Measurements from ENCODE around the gene SPO11.

The SPO11 gene

GRCh38 chr20:57372157-57372556 lies 42.6 kb downstream of the SPO11 start:
- Histone ChIP-seq H3K27me3 (ENCODE audit: low read depth, low read length) (no peaks in the 10 kb centered on the region), H3K4me3 (ENCODE audit: low read length) (no peak overlapping the region), H4K20me1 (ENCODE audit: insufficient read depth, low read length) (0 out of 2 replicates have a peak, but pooled peaks cover 10% of the 10 kb centered on the region), H3K9ac (ENCODE audit: low read length) (no peak overlapping the region), H2AFZ (ENCODE audit: low read depth, low read length) (no peak overlapping the region), H3K4me2 (ENCODE audit: low read length) (no peak overlapping the region), H3K9me3 (ENCODE audit: insufficient read depth, low read length) (no peaks in the 10 kb centered on the region), H3K79me2 (ENCODE audit: low read length) (no peaks in the 10 kb centered on the region), H3K4me1 (ENCODE audit: low read length) (no peaks in the 10 kb centered on the region), H3K36me3 (replicated peaks; ENCODE audit: low read depth, low read length) (peaks cover 90% of the 10 kb centered on the region), H3K27ac (ENCODE audit: low read length) (no peak overlapping the region)
- TF ChIP-seq, protein P1, sequence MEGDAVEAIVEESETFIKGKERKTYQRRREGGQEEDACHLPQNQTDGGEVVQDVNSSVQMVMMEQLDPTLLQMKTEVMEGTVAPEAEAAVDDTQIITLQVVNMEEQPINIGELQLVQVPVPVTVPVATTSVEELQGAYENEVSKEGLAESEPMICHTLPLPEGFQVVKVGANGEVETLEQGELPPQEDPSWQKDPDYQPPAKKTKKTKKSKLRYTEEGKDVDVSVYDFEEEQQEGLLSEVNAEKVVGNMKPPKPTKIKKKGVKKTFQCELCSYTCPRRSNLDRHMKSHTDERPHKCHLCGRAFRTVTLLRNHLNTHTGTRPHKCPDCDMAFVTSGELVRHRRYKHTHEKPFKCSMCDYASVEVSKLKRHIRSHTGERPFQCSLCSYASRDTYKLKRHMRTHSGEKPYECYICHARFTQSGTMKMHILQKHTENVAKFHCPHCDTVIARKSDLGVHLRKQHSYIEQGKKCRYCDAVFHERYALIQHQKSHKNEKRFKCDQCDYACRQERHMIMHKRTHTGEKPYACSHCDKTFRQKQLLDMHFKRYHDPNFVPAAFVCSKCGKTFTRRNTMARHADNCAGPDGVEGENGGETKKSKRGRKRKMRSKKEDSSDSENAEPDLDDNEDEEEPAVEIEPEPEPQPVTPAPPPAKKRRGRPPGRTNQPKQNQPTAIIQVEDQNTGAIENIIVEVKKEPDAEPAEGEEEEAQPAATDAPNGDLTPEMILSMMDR (IDR thresholded peaks at IDR 0.05; ENCODE audit: low read depth, low read length), result no peak
- TF ChIP-seq EZH2phosphoT487 (IDR thresholded peaks at IDR 0.05; ENCODE audit: low read depth), result no peak

GRCh38 chr20:57372581-57373350 lies 43.2 kb downstream of the SPO11 start:
- Histone ChIP-seq H3K36me3 (replicated peaks; ENCODE audit: low read depth, low read length) (peaks cover 94% of the 10 kb centered on the region), H2AFZ (ENCODE audit: low read depth, low read length) (no peak overlapping the region), H3K79me2 (ENCODE audit: low read length) (no peaks in the 10 kb centered on the region), H4K20me1 (ENCODE audit: insufficient read depth, low read length) (0 out of 2 replicates have a peak, but pooled peaks cover 15% of the 10 kb centered on the region), H3K4me3 (ENCODE audit: low read length) (no peak overlapping the region), H3K4me1 (ENCODE audit: low read length) (no peaks in the 10 kb centered on the region), H3K27me3 (ENCODE audit: low read depth, low read length) (no peaks in the 10 kb centered on the region), H3K4me2 (ENCODE audit: low read length) (no peak overlapping the region), H3K9ac (ENCODE audit: low read length) (no peak overlapping the region), H3K9me3 (ENCODE audit: insufficient read depth, low read length) (no peaks in the 10 kb centered on the region), H3K27ac (ENCODE audit: low read length) (no peak overlapping the region)
- TF ChIP-seq, protein P1 (IDR thresholded peaks at IDR 0.05; ENCODE audit: low read depth, low read length), result no peak
- no peak for TF ChIP-seq EZH2phosphoT487 (IDR thresholded peaks at IDR 0.05; ENCODE audit: low read depth)

DNA sequence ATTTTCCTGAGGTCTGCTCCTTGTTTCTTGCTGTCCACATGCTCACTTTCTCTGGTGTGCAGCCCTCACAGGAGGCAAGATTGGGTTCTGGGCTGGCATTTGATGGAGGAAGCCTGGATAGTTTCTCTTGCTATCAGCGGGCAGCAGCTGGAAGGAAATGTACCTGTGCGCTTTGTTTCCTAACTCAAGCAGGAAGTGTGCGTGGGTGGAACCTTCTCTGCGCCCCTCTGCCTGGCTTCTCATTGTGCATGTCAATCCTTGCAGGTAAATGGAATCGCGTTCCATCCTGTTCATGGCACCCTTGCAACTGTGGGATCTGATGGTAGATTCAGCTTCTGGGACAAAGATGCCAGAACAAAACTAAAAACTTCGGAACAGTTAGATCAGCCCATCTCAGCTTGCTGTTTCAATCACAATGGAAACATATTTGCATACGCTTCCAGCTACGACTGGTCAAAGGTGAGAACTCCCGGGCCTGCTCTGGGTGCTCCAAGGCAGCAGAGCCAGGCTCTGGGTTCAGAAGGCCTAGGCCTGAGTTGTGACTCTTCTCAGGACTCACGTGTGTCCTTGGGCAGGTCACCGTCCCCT lies 44.8 kb downstream of the SPO11 start:
- Histone ChIP-seq H3K27ac (ENCODE audit: low read length) (no peak overlapping the region), H3K36me3 (replicated peaks; ENCODE audit: low read depth, low read length) (peaks cover 96% of the 10 kb centered on the region), H3K4me3 (ENCODE audit: low read length) (no peak overlapping the region), H3K79me2 (ENCODE audit: low read length) (no peaks in the 10 kb centered on the region), H3K9ac (ENCODE audit: low read length) (no peak overlapping the region), H3K9me3 (ENCODE audit: insufficient read depth, low read length) (no peaks in the 10 kb centered on the region), H3K4me1 (ENCODE audit: low read length) (no peaks in the 10 kb centered on the region), H3K27me3 (ENCODE audit: low read depth, low read length) (no peaks in the 10 kb centered on the region), H4K20me1 (ENCODE audit: insufficient read depth, low read length) (0 out of 2 replicates have a peak, but pooled peaks cover 15% of the 10 kb centered on the region), H3K4me2 (ENCODE audit: low read length) (no peak overlapping the region), H2AFZ (ENCODE audit: low read depth, low read length) (no peak overlapping the region)
- TF ChIP-seq, protein P1 (IDR thresholded peaks at IDR 0.05; ENCODE audit: low read depth, low read length), result no peak
- TF ChIP-seq EZH2phosphoT487 (IDR thresholded peaks at IDR 0.05; ENCODE audit: low read depth), result no peak

GRCh38 chr20:57374931-57375651 lies 45.5 kb downstream of the SPO11 start:
- H3K27me3 ChIP-seq (ENCODE audit: low read depth, low read length), result no peaks in the 10 kb centered on the region
- peaks cover 96% of the 10 kb centered on the region for H3K36me3 ChIP-seq (replicated peaks; ENCODE audit: low read depth, low read length)
- no peak for TF ChIP-seq EZH2phosphoT487 (IDR thresholded peaks at IDR 0.05; ENCODE audit: low read depth)
- TF ChIP-seq, protein P1 (IDR thresholded peaks at IDR 0.05; ENCODE audit: low read depth, low read length), result no peak
- no peaks in the 10 kb centered on the region for H3K79me2 ChIP-seq (ENCODE audit: low read length)
- H3K27ac ChIP-seq (ENCODE audit: low read length), result no peak overlapping the region
- H2AFZ ChIP-seq (ENCODE audit: low read depth, low read length), result no peak overlapping the region
- 0 out of 2 replicates have a peak, but pooled peaks cover 15% of the 10 kb centered on the region for H4K20me1 ChIP-seq (ENCODE audit: insufficient read depth, low read length)
- H3K9me3 ChIP-seq (ENCODE audit: insufficient read depth, low read length), result no peaks in the 10 kb centered on the region
- H3K4me1 ChIP-seq (ENCODE audit: low read length), result no peaks in the 10 kb centered on the region
- H3K4me2 ChIP-seq (ENCODE audit: low read length), result no peak overlapping the region
- no peak overlapping the region for H3K4me3 ChIP-seq (ENCODE audit: low read length)
- H3K9ac ChIP-seq (ENCODE audit: low read length), result no peak overlapping the region
